ENCODE results near the gene ZNF346.

ZNF346 gene

GRCh38 chr5:177083357-177083756 is 60.9 kb downstream of the ZNF346 start:
- ChIA-PET POLR2A (no interaction called here), CTCF (interaction anchor here (0.6 to 5.4 kb wide), 4 partner anchors 11 to 423 kb away, joined by 3 to 53 read pairs (median 10); no protein-coding TSS in a partner anchor)
- no peaks in the 10 kb centered on the region for H3K9me3 ChIP-seq (ENCODE audit: control insufficient read depth, insufficient read depth, low read depth, low read length)
- H3K4me3 ChIP-seq (ENCODE audit: low read depth, low read length), result no peak overlapping the region
- no peak overlapping the region for H3K27ac ChIP-seq (ENCODE audit: extremely low read depth, low read depth, low read length)
- no peaks in the 10 kb centered on the region for H3K36me3 ChIP-seq (ENCODE audit: control insufficient read depth in 2 of 2, insufficient read depth in 1 of 2, low read length in 2 of 2)
- no peaks in the 10 kb centered on the region; the same call in 1 of the 2 replicates for H3K4me1 ChIP-seq (ENCODE audit: control insufficient read depth, insufficient read depth, low read length)
- no peak for TF ChIP-seq OSR2 (tag by site-specific recombination; IDR thresholded peaks at IDR 0.05)
- no peak for TF ChIP-seq ZNF394 (tag by site-specific recombination; IDR thresholded peaks at IDR 0.05; ENCODE audit: borderline replicate concordance)
- no peak for TF ChIP-seq ZEB2 (tag by site-specific recombination; IDR thresholded peaks at IDR 0.05)
- no peak for TF ChIP-seq AEBP2 (tag by site-specific recombination; IDR thresholded peaks at IDR 0.05; ENCODE audit: borderline replicate concordance)
- no peak for TF ChIP-seq ZNF626 (tag by site-specific recombination; IDR thresholded peaks at IDR 0.05)
- TF ChIP-seq ZNF585B (tag by site-specific recombination; IDR thresholded peaks at IDR 0.05), result no peak
- no peak for TF ChIP-seq ZNF558 (tag by site-specific recombination; IDR thresholded peaks at IDR 0.05)
- TF ChIP-seq PRDM10 (tag by site-specific recombination; IDR thresholded peaks at IDR 0.05), result no peak
- no peak for TF ChIP-seq ZNF530 (tag by site-specific recombination; IDR thresholded peaks at IDR 0.05; ENCODE audit: low read depth)
- TF ChIP-seq HOXC10 (CRISPR knock-in tag; IDR thresholded peaks at IDR 0.05), result no peak
- no peak for TF ChIP-seq CTCF (tag by site-specific recombination; IDR thresholded peaks at IDR 0.05)
- no peak for TF ChIP-seq ZIC2 (tag by site-specific recombination; IDR thresholded peaks at IDR 0.05)
- no peak for TF ChIP-seq ZNF10 (tag by site-specific recombination; IDR thresholded peaks at IDR 0.05)
- no peak for TF ChIP-seq ZNF423 (tag by site-specific recombination; IDR thresholded peaks at IDR 0.05)
- no peak for TF ChIP-seq PRDM2 (tag by site-specific recombination; IDR thresholded peaks at IDR 0.05; ENCODE audit: borderline replicate concordance)
- no peak for TF ChIP-seq ZNF521 (tag by site-specific recombination; IDR thresholded peaks at IDR 0.05)
- no peak for TF ChIP-seq ZBTB48 (tag by site-specific recombination; IDR thresholded peaks at IDR 0.05)
- TF ChIP-seq SCRT1 (tag by site-specific recombination; IDR thresholded peaks at IDR 0.05; ENCODE audit: borderline replicate concordance), result no peak

All from HEK293 (cell line).